HepG2 (cell line): ENCODE results near the gene ANGPTL7. TPM values are rescaled to one million over a fixed set of nuclear protein-coding genes. Genes with fewer than 3 reads are reported as not detected.

Experiments
- ATAC-seq: fragments of 200-7000 bp; cut with Tn5 transposase; 3 replicates; pipeline ENCODE4 v1.9.1; 2020; ENCODE audit warnings: mild to moderate bottlenecking, moderate library complexity
- BruUV-seq: library from RNA; stranded (reverse); fragments of 400-500 nt; replicated peaks from 2 replicates; lab custom pipeline; 2021; lab: Mats Ljungman, UMichigan
- CTCF ChIA-PET: fragments of 300-600 bp; formaldehyde crosslinking; extraction: SDS; loops from one replicate; lab custom pipeline; 2021; ENCODE audit warnings: low total read pairs, inconsistent platforms, low intra/inter-chr PET ratio; lab: Yijun Ruan, JAX
- POLR2A ChIA-PET: fragments of 350-600 bp; sonication (Branson Sonifier 250); formaldehyde crosslinking; loops from one replicate; lab custom pipeline; 2020; ENCODE audit warnings: antibody characterized with exemption, inconsistent platforms; lab: Yijun Ruan, JAX
- DNase-seq: peaks from one replicate; pipeline ENCODE4 v3.0.0-alpha.2; 2015; ENCODE audit warnings: low spot score
- FAIRE-seq: peaks from 3 replicates; lab custom pipeline; 2011; peaks lifted over from hg19 to GRCh38; lab: Jason Lieb, UNC
- H2AFZ ChIP-seq: one replicate; pipeline ENCODE4 v1.6.1; 2011; ENCODE audit warnings: low read length, inconsistent platforms
- H3K27ac ChIP-seq: fragments of 300-600 bp; 3 replicates; pipeline ENCODE4 v1.8.0; 2011; ENCODE audit warnings: mixed run types, mild to moderate bottlenecking, mixed read lengths, low read length, inconsistent platforms; ENCODE audit not compliant: insufficient read depth; ENCODE audit errors: extremely low read length
- H3K27me3 ChIP-seq, 2 experiments: fragments of 200-600 bp in 1 of 2; 2 replicates in 1 of 2; 3 replicates in 1 of 2; pipeline versions ENCODE4 v1.6.0 to v1.8.0; 2011; ENCODE audit warnings: low read length in 2 of 2, mild to moderate bottlenecking in 2 of 2, moderate library complexity in 2 of 2, inconsistent platforms in 1 of 2; ENCODE audit not compliant: insufficient read depth in 2 of 2, control insufficient read depth in 1 of 2
- H3K36me3 ChIP-seq, 2 experiments: fragments of 200-600 bp in 1 of 2; replicated peaks in 1 of 2; 2 replicates in 1 of 2; 3 replicates in 1 of 2; pipeline versions ENCODE4 v1.5.1 to v1.8.0; 2011; ENCODE audit warnings: low read length in 2 of 2, inconsistent platforms in 1 of 2; ENCODE audit not compliant: insufficient read depth in 2 of 2, control insufficient read depth in 1 of 2
- H3K4me1 ChIP-seq: 2 replicates; pipeline ENCODE4 v1.5.1; 2012; ENCODE audit warnings: low read length, inconsistent platforms; ENCODE audit not compliant: insufficient read depth
- H3K4me2 ChIP-seq: 2 replicates; pipeline ENCODE4 v1.6.0; 2011; ENCODE audit warnings: low read depth, low read length, inconsistent platforms
- H3K4me3 ChIP-seq, 3 experiments: fragments of 200-600 bp in 1 of 3; sonication (generic), shearing (Covaris generic) in 1 of 3; replicated peaks in 1 of 3; 2 replicates each; pipeline ENCODE4 v1.5.1; 2011 to 2016; ENCODE audit warnings: low read length in 3 of 3, inconsistent platforms in 2 of 3, low read depth in 2 of 3, mild to moderate bottlenecking in 2 of 3, control low read depth in 1 of 3, mixed read lengths in 1 of 3; ENCODE audit not compliant: insufficient read depth in 1 of 3
- H3K79me2 ChIP-seq: one replicate; pipeline ENCODE4 v1.6.1; 2011; ENCODE audit warnings: low read length, inconsistent platforms; ENCODE audit not compliant: insufficient read depth
- H3K9ac ChIP-seq: 2 replicates; pipeline ENCODE4 v1.6.0; 2011; ENCODE audit warnings: mild to moderate bottlenecking, low read depth, low read length, inconsistent platforms; ENCODE audit not compliant: insufficient read depth
- H3K9me3 ChIP-seq: 2 replicates; pipeline ENCODE4 v1.5.1; 2012; ENCODE audit warnings: mild to moderate bottlenecking, low read length
- H4K20me1 ChIP-seq: 2 replicates; pipeline ENCODE4 v1.6.0; 2011; ENCODE audit warnings: inconsistent platforms, mild to moderate bottlenecking, low read length, moderate library complexity; ENCODE audit not compliant: insufficient read depth
- CAMTA2 ChIP-seq: sonication (generic); formaldehyde crosslinking; IDR thresholded peaks from 2 replicates; pipeline ENCODE4 v1.4.0; 2020; ENCODE audit warnings: mild to moderate bottlenecking, missing genetic modification reagents, borderline replicate concordance
- MAZ ChIP-seq, 2 experiments: sonication (generic) in 1 of 2; formaldehyde crosslinking in 1 of 2; IDR thresholded peaks; 2 replicates each; pipeline versions ENCODE4 v1.5.0 to v1.6.1; 2012 to 2020; ENCODE audit warnings: low read depth in 2 of 2, mild to moderate bottlenecking in 2 of 2, borderline replicate concordance in 1 of 2, improper control_type of control experiment in 1 of 2, low read length in 1 of 2, missing genetic modification reagents in 1 of 2, moderate library complexity in 1 of 2
- YEATS2 ChIP-seq: sonication (generic); formaldehyde crosslinking; IDR thresholded peaks from 2 replicates; pipeline ENCODE4 v1.4.0; 2020; ENCODE audit warnings: missing genetic modification reagents, borderline replicate concordance
- ZNF205 ChIP-seq: IDR thresholded peaks from 2 replicates; pipeline ENCODE4 v1.6.1; 2018; ENCODE audit warnings: missing biosample characterization, missing genetic modification reagents
- ZNF790 ChIP-seq: sonication (generic); formaldehyde crosslinking; IDR thresholded peaks from 2 replicates; pipeline ENCODE4 v1.8.0; 2022; ENCODE audit warnings: missing genetic modification reagents, mild to moderate bottlenecking, borderline replicate concordance
- WGBS: methylation state at CpG from one replicate; pipeline ENCODE4 v1.1.6; 2017; ENCODE audit warnings: low lambda C conversion rate; 5-methylcytosine and 5-hydroxymethylcytosine counted together
- in situ Hi-C: cut with HindIII; loops from 2 replicates; pipeline ENCODE4 v1.10.0; 2017; ENCODE audit warnings: low pct_unique_long_range_greater_than_20kb; ENCODE audit not compliant: extremely low pct_ligation_motif_present
- intact Hi-C: fragments of 100-400 bp; cut with micrococcal nuclease; formaldehyde crosslinking; loops from one replicate; pipeline ENCODE4 v1.10.0; 2022; ENCODE audit not compliant: unreplicated experiment
- polyA plus RNA-seq, 8 experiments: library from polyadenylated mRNA; depleted of rRNA in 3 of 8; stranded (reverse) in 7 of 8; unstranded in 1 of 8; fragments of >200 nt; fragmentation: Illumina TruSeq in 4 of 8; extraction: Trizol in 4 of 8; gene quantifications; 2 replicates each; pipeline versions ENCODE4 v1.2.1 to v1.2.3, GENCODE V29; 2011 to 2016; ENCODE audit warnings: low read depth in 4 of 8, missing spikeins in 1 of 8, mixed read lengths in 1 of 8; ENCODE audit not compliant: insufficient read depth in 1 of 8
- total RNA-seq, 5 experiments: library from RNA; depleted of rRNA; stranded (reverse); fragments of >200 nt; fragmentation: Illumina TruSeq; extraction: Trizol; gene quantifications; 2 replicates each; pipeline ENCODE4 v1.2.3, GENCODE V29; 2016; ENCODE audit warnings: low read depth in 1 of 5
- TF ChIP-seq, protein P1 (sequence below): sonication (generic); formaldehyde crosslinking; IDR thresholded peaks from 2 replicates; pipeline ENCODE4 v1.5.0; 2020; ENCODE audit warnings: missing genetic modification reagents
- TF ChIP-seq, protein P2 (sequence below): sonication (generic); formaldehyde crosslinking; IDR thresholded peaks from 2 replicates; pipeline ENCODE4 v1.8.1; 2023; ENCODE audit warnings: mild to moderate bottlenecking, missing genetic modification reagents
- TF ChIP-seq, protein P3 (sequence below): sonication (generic); formaldehyde crosslinking; IDR thresholded peaks from 2 replicates; pipeline ENCODE4 v1.5.0; 2020; ENCODE audit warnings: missing genetic modification reagents
- TF ChIP-seq, protein P4 (sequence below): sonication (generic); formaldehyde crosslinking; IDR thresholded peaks from 2 replicates; pipeline ENCODE4 v1.4.0; 2020; ENCODE audit warnings: mild to moderate bottlenecking, missing genetic modification reagents, borderline replicate concordance

The ANGPTL7 gene
- total and polyA plus RNA-seq, 2 of the 13 experiments (the other 11 are each of a cell fraction or from before 2014, with no cell fraction given) = not detected

DNA sequence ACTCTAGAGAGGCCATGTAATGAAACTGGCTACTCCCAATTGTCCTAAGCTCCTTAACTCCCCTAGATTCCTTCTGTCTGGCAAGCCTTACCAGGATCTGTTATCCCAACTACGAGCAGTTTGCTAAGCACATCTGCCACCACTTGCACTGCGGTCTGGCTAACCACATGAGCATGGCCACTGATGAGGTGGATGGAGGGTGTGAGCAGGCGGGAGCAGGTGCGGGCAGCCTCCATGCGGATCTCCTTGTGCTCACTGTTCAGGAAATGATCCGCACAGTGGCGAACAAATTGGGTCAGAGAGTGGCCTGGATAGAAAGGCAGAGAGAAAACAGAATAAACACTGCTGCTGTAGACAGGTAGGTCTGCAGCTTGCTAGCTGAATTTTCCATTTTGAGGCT, 49.2 kb downstream of the ANGPTL7 start:
- no TSS peak for BruUV-seq
- intact Hi-C loops = no loop called here

GRCh38 chr1:11245248-11245647, 56.1 kb downstream of the ANGPTL7 start:
- no peaks in the 10 kb centered on the region for H4K20me1 ChIP-seq
- H2AFZ ChIP-seq = no peak overlapping the region
- no peak overlapping the region for H3K4me2 ChIP-seq
- no peak overlapping the region for H3K27ac ChIP-seq
- ATAC-seq = no peak
- FAIRE-seq = no peak
- H3K9me3 ChIP-seq = no peaks in the 10 kb centered on the region
- H3K4me3 ChIP-seq = no peak overlapping the region
- peaks cover 12 to 50% of the 10 kb centered on the region in 2 experiments for H3K36me3 ChIP-seq
- no peaks in the 10 kb centered on the region for H3K4me1 ChIP-seq
- H3K79me2 ChIP-seq = no peaks in the 10 kb centered on the region
- DNase-seq = no peak
- ChIA-PET POLR2A (interaction anchor here (0.7 kb wide), 1 partner anchor 17 kb away, joined by 3 read pairs; the partner anchor contains the start of gene MTOR), CTCF (no interaction called here)
- in situ Hi-C loops = loop anchor here (10.0 kb wide), 1 partner anchor 400 kb away; no protein-coding TSS in a partner anchor
- intact Hi-C loops = no loop called here
- no peaks in the 10 kb centered on the region for H3K27me3 ChIP-seq
- 88% methylated on average over 3 of the region's 3 CpGs for WGBS
- no TSS peak for BruUV-seq
- H3K9ac ChIP-seq = no peak overlapping the region
- TF ChIP-seq MAZ (IDR thresholded peaks at IDR 0.05; ENCODE audit: borderline replicate concordance, low read depth, low read length) = no peak
- TF ChIP-seq MAZ (CRISPR knock-in tag; IDR thresholded peaks at IDR 0.05; ENCODE audit: low read depth) = no peak
- TF ChIP-seq, protein P1, sequence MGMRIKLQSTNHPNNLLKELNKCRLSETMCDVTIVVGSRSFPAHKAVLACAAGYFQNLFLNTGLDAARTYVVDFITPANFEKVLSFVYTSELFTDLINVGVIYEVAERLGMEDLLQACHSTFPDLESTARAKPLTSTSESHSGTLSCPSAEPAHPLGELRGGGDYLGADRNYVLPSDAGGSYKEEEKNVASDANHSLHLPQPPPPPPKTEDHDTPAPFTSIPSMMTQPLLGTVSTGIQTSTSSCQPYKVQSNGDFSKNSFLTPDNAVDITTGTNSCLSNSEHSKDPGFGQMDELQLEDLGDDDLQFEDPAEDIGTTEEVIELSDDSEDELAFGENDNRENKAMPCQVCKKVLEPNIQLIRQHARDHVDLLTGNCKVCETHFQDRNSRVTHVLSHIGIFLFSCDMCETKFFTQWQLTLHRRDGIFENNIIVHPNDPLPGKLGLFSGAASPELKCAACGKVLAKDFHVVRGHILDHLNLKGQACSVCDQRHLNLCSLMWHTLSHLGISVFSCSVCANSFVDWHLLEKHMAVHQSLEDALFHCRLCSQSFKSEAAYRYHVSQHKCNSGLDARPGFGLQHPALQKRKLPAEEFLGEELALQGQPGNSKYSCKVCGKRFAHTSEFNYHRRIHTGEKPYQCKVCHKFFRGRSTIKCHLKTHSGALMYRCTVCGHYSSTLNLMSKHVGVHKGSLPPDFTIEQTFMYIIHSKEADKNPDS = no peak
- TF ChIP-seq, protein P2, sequence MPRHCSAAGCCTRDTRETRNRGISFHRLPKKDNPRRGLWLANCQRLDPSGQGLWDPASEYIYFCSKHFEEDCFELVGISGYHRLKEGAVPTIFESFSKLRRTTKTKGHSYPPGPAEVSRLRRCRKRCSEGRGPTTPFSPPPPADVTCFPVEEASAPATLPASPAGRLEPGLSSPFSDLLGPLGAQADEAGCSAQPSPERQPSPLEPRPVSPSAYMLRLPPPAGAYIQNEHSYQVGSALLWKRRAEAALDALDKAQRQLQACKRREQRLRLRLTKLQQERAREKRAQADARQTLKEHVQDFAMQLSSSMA (CRISPR knock-in tag) = no peak
- TF ChIP-seq ZNF205 (CRISPR knock-in tag) = no peak

More for the DNA sequence above, 49.2 kb downstream of the ANGPTL7 start:
- ChIA-PET CTCF (no interaction called here), POLR2A (no interaction called here)
- Histone ChIP-seq H3K9me3 (no peaks in the 10 kb centered on the region), H3K9ac (no peak overlapping the region), H3K4me1 (no peaks in the 10 kb centered on the region), H3K79me2 (no peaks in the 10 kb centered on the region), H4K20me1 (no peaks in the 10 kb centered on the region), H3K4me3 (no peak overlapping the region), H3K36me3 (peaks cover 27 to 75% of the 10 kb centered on the region in 2 experiments), H3K4me2 (no peak overlapping the region), H3K27ac (no peak overlapping the region), H3K27me3 (no peaks in the 10 kb centered on the region), H2AFZ (no peak overlapping the region)
- no peak for ATAC-seq
- WGBS = 97% methylated on average over 7 of the region's 7 CpGs
- TF ChIP-seq ZNF790 (CRISPR knock-in tag) = no peak
- TF ChIP-seq YEATS2 (CRISPR knock-in tag) = no peak
- TF ChIP-seq, protein P3, sequence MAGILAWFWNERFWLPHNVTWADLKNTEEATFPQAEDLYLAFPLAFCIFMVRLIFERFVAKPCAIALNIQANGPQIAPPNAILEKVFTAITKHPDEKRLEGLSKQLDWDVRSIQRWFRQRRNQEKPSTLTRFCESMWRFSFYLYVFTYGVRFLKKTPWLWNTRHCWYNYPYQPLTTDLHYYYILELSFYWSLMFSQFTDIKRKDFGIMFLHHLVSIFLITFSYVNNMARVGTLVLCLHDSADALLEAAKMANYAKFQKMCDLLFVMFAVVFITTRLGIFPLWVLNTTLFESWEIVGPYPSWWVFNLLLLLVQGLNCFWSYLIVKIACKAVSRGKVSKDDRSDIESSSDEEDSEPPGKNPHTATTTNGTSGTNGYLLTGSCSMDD (CRISPR knock-in tag) = no peak
- no peak for TF ChIP-seq CAMTA2
- TF ChIP-seq, protein P4, sequence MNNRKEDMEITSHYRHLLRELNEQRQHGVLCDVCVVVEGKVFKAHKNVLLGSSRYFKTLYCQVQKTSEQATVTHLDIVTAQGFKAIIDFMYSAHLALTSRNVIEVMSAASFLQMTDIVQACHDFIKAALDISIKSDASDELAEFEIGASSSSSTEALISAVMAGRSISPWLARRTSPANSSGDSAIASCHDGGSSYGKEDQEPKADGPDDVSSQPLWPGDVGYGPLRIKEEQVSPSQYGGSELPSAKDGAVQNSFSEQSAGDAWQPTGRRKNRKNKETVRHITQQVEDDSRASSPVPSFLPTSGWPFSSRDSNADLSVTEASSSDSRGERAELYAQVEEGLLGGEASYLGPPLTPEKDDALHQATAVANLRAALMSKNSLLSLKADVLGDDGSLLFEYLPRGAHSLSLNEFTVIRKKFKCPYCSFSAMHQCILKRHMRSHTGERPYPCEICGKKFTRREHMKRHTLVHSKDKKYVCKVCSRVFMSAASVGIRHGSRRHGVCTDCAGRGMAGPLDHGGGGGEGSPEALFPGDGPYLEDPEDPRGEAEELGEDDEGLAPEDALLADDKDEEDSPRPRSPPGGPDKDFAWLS = no peak
- in situ Hi-C loops = no loop called here
- FAIRE-seq = no peak
- DNase-seq = no peak
